ENCODE results near the gene KCTD11. TPM values are rescaled to one million over a fixed set of nuclear protein-coding genes. Genes with fewer than 3 reads are reported as not detected.
A peak's percentile ranks its signal among the peaks of the same experiment; 100 is the strongest.
"Not testable (repeated sequence)": the region's sequence is repeated elsewhere in the genome, so short reads cannot be mapped to it uniquely, and the experiment has no call there.

Gene KCTD11
- total RNA-seq, 2 donors from 2014 or later, result 6.7 to 13.0 TPM

GRCh38 chr17:7361906-7362305 is 9.9 kb downstream of the KCTD11 start:
- Mint-ChIP-seq H3K36me3 (no peaks in the 10 kb centered on the region), H3K27ac (no peak overlapping the region), H3K9me3 (no peaks in the 10 kb centered on the region), H3K27me3 (no peaks in the 10 kb centered on the region), H3K4me1 (ENCODE audit: low read depth in 2 of 2) (no peaks in the 10 kb centered on the region), H3K4me3 (no peak overlapping the region)
- DNase-seq (ENCODE audit: low spot score) (no peak), ATAC-seq (no peak)

- Mint-ChIP-seq H3K27ac (no peak overlapping the region), H3K36me3 (no peaks in the 10 kb centered on the region), H3K4me3 (no peak overlapping the region), H3K9me3 (no peaks in the 10 kb centered on the region), H3K27me3 (no peaks in the 10 kb centered on the region), H3K4me1 (ENCODE audit: low read depth in 2 of 2) (no peaks in the 10 kb centered on the region)
- ATAC-seq (no peak), DNase-seq (ENCODE audit: low spot score) (no peak)
Measured at GRCh38 chr17:7363311-7363710, 11.3 kb downstream of the KCTD11 start.

GRCh38 chr17:7365963-7366362 is 14.0 kb downstream of the KCTD11 start:
- not testable (repeated sequence) for H3K27ac Mint-ChIP-seq; DNase-seq (ENCODE audit: low spot score); H3K4me1 Mint-ChIP-seq (ENCODE audit: low read depth in 2 of 2); H3K4me3 Mint-ChIP-seq; H3K9me3 Mint-ChIP-seq; ATAC-seq; H3K27me3 Mint-ChIP-seq; H3K36me3 Mint-ChIP-seq

- Mint-ChIP-seq H3K27me3 (no peaks in the 10 kb centered on the region), H3K4me3 (no peak overlapping the region), H3K9me3 (no peaks in the 10 kb centered on the region), H3K27ac (no peak overlapping the region), H3K36me3 (no peaks in the 10 kb centered on the region), H3K4me1 (ENCODE audit: low read depth in 2 of 2) (no peaks in the 10 kb centered on the region)
- ATAC-seq (peak in 1 of 2 donors; percentile 28), DNase-seq (ENCODE audit: low spot score) (no peak)
Measured at GRCh38 chr17:7367083-7367482, 15.1 kb downstream of the KCTD11 start.

- DNase-seq (ENCODE audit: low spot score) (no peak), ATAC-seq (no peak)
- H3K9me3 Mint-ChIP-seq, result no peaks in the 10 kb centered on the region
- no peaks in the 10 kb centered on the region for H3K4me1 Mint-ChIP-seq (ENCODE audit: low read depth in 2 of 2)
- no peaks in the 10 kb centered on the region for H3K27me3 Mint-ChIP-seq
- H3K36me3 Mint-ChIP-seq, result no peaks in the 10 kb centered on the region
- H3K27ac Mint-ChIP-seq, result no peak overlapping the region
- H3K4me3 Mint-ChIP-seq, result no peak overlapping the region
Measured at GRCh38 chr17:7367918-7368598, 16.1 kb downstream of the KCTD11 start.

- not testable (repeated sequence) for H3K4me3 Mint-ChIP-seq; H3K27me3 Mint-ChIP-seq; ATAC-seq; H3K27ac Mint-ChIP-seq; H3K9me3 Mint-ChIP-seq; H3K4me1 Mint-ChIP-seq (ENCODE audit: low read depth in 2 of 2); DNase-seq (ENCODE audit: low spot score); H3K36me3 Mint-ChIP-seq
Measured at GRCh38 chr17:7368599-7368994, 16.6 kb downstream of the KCTD11 start.

- no peaks in the 10 kb centered on the region for H3K36me3 Mint-ChIP-seq
- no peaks in the 10 kb centered on the region for H3K27me3 Mint-ChIP-seq
- no peak overlapping the region for H3K4me3 Mint-ChIP-seq
- no peak for ATAC-seq
- DNase-seq (ENCODE audit: low spot score), result no peak
- no peaks in the 10 kb centered on the region for H3K9me3 Mint-ChIP-seq
- H3K27ac Mint-ChIP-seq, result no peak overlapping the region
- no peaks in the 10 kb centered on the region for H3K4me1 Mint-ChIP-seq (ENCODE audit: low read depth in 2 of 2)
Measured at GRCh38 chr17:7369825-7370224, 17.9 kb downstream of the KCTD11 start.

GRCh38 chr17:7370853-7371252 is 18.9 kb downstream of the KCTD11 start:
- DNase-seq (ENCODE audit: low spot score) (no peak), ATAC-seq (no peak)
- Mint-ChIP-seq H3K9me3 (no peaks in the 10 kb centered on the region), H3K4me3 (no peak overlapping the region), H3K36me3 (no peaks in the 10 kb centered on the region), H3K4me1 (ENCODE audit: low read depth in 2 of 2) (no peaks in the 10 kb centered on the region), H3K27ac (no peak overlapping the region), H3K27me3 (no peaks in the 10 kb centered on the region)

- Mint-ChIP-seq H3K27ac (no peak overlapping the region), H3K4me1 (ENCODE audit: low read depth in 2 of 2) (no peaks in the 10 kb centered on the region), H3K27me3 (peaks cover 9 to 15% of the 10 kb centered on the region in 2 donors), H3K4me3 (no peak overlapping the region), H3K36me3 (peaks cover 5% of the 10 kb centered on the region), H3K9me3 (peaks cover 3% of the 10 kb centered on the region)
- ATAC-seq (no peak), DNase-seq (ENCODE audit: low spot score) (no peak)
Measured at GRCh38 chr17:7374353-7374752, 22.4 kb downstream of the KCTD11 start.

GRCh38 chr17:7379134-7379533 is 27.2 kb downstream of the KCTD11 start:
- Mint-ChIP-seq H3K27me3 (peaks cover 32 to 39% of the 10 kb centered on the region in 2 donors), H3K9me3 (peaks cover 3% of the 10 kb centered on the region), H3K27ac (no peak overlapping the region), H3K36me3 (peaks cover 6% of the 10 kb centered on the region), H3K4me3 (no peak overlapping the region), H3K4me1 (ENCODE audit: low read depth in 2 of 2) (peaks cover 0 to 5% of the 10 kb centered on the region in 2 donors)
- ATAC-seq (no peak), DNase-seq (ENCODE audit: low spot score) (no peak)

- Mint-ChIP-seq H3K27me3 (peaks cover 32 to 39% of the 10 kb centered on the region in 2 donors), H3K27ac (no peak overlapping the region), H3K4me1 (ENCODE audit: low read depth in 2 of 2) (peaks cover 0 to 5% of the 10 kb centered on the region in 2 donors), H3K9me3 (peaks cover 3% of the 10 kb centered on the region), H3K4me3 (no peak overlapping the region), H3K36me3 (peaks cover 6% of the 10 kb centered on the region)
- no peak for ATAC-seq
- no peak for DNase-seq (ENCODE audit: low spot score)
Measured at GRCh38 chr17:7380321-7380720, 28.4 kb downstream of the KCTD11 start.

GRCh38 chr17:7380855-7381683 is 29.1 kb downstream of the KCTD11 start, which contains the start of gene TNK1:
TNK1 (plus strand) TSS chr17:7381089; CDS start chr17:7382927, 1,838 bp downstream.
- ATAC-seq (no peak), DNase-seq (ENCODE audit: low spot score) (no peak)
- H3K27ac Mint-ChIP-seq, result no peak within 1 kb of the TSS
- peaks cover 32 to 39% of the 10 kb centered on the region in 2 donors for H3K27me3 Mint-ChIP-seq
- H3K4me1 Mint-ChIP-seq (ENCODE audit: low read depth in 2 of 2), result peaks cover 0 to 5% of the 10 kb centered on the region in 2 donors
- no peak within 1 kb of the TSS for H3K4me3 Mint-ChIP-seq
- H3K36me3 Mint-ChIP-seq, result peaks cover 6% of the 10 kb centered on the region
- H3K9me3 Mint-ChIP-seq, result peaks cover 3% of the 10 kb centered on the region

- Mint-ChIP-seq H3K4me1 (ENCODE audit: low read depth in 2 of 2) (peaks cover 0 to 5% of the 10 kb centered on the region in 2 donors), H3K4me3 (no peak overlapping the region)
Measured at GRCh38 chr17:7382901-7383300, 30.9 kb downstream of the KCTD11 start.

GRCh38 chr17:7383371-7383741 is 31.4 kb downstream of the KCTD11 start:
- Mint-ChIP-seq H3K27ac (no peak overlapping the region), H3K9me3 (peaks cover 3% of the 10 kb centered on the region), H3K27me3 (peaks cover 28 to 30% of the 10 kb centered on the region in 2 donors), H3K4me1 (ENCODE audit: low read depth in 2 of 2) (peaks cover 0 to 5% of the 10 kb centered on the region in 2 donors), H3K4me3 (no peak overlapping the region), H3K36me3 (peaks cover 6% of the 10 kb centered on the region)
- DNase-seq (ENCODE audit: low spot score), result no peak
- no peak for ATAC-seq

More at GRCh38 chr17:7382901-7383300, 30.9 kb downstream of the KCTD11 start:
- H3K36me3 Mint-ChIP-seq, result peaks cover 6% of the 10 kb centered on the region
- H3K27ac Mint-ChIP-seq, result no peak overlapping the region
- peaks cover 28 to 30% of the 10 kb centered on the region in 2 donors for H3K27me3 Mint-ChIP-seq
- DNase-seq (ENCODE audit: low spot score) (no peak), ATAC-seq (no peak)
- peaks cover 3% of the 10 kb centered on the region for H3K9me3 Mint-ChIP-seq

All from natural killer cell treated with Interleukin-12 subunit alpha and Interleukin-12 subunit beta and Interleukin-15 and Interleukin-18, amount 100 ng/mL, for 72 hours (primary cell).